G401 (cell line): Measurements from ENCODE around the gene LCE3B. TPM values are rescaled to one million over a fixed set of nuclear protein-coding genes. Genes with fewer than 3 reads are reported as not detected.
"Not testable (repeated sequence)": the region's sequence is repeated elsewhere in the genome, so short reads cannot be mapped to it uniquely, and the experiment has no call there.

Experiments used
- DNase-seq: peaks from one replicate; pipeline ENCODE4 v3.0.0-alpha.2; 2015; ENCODE audit warnings: low spot score
- in situ Hi-C: cut with HindIII; loops from 2 replicates; pipeline ENCODE4 v1.10.0; 2016; ENCODE audit warnings: low sequenced_read_pairs, mixed read lengths
- total RNA-seq: library from RNA; depleted of rRNA; stranded (reverse); fragments of >200 nt; shearing (Covaris generic); gene quantifications from 2 replicates; pipeline ENCODE4 v1.2.3, GENCODE V29; 2014; rRNA removed

LCE3B gene
- total RNA-seq: not detected in 2 replicates

- DNase-seq: no peak
These were observed at the start of gene LCE3B for GRCh38 chr1:152613511-152613910. Gene LCE3B (plus strand): TSS chr1:152613811. CDS start chr1:152613811, 0 bp downstream.

GRCh38 chr1:152565115-152565514, 48.5 kb upstream of the LCE3B start:
- no peak for DNase-seq
- in situ Hi-C loops: no loop called here

More at GRCh38 chr1:152613511-152613910, at the start of gene LCE3B:
- in situ Hi-C loops: no loop called here

- in situ Hi-C loops: no loop called here
- no peak for DNase-seq
These were observed 47.9 kb upstream of the LCE3B start for GRCh38 chr1:152565535-152566215.

GRCh38 chr1:152566681-152567080, 46.9 kb upstream of the LCE3B start, which contains the start of gene LCE3E:
Gene LCE3E (minus strand): TSS chr1:152566780. CDS start chr1:152566208, 572 bp downstream.
- in situ Hi-C loops: no loop called here
- no peak for DNase-seq

- DNase-seq: no peak
- in situ Hi-C loops: no loop called here
These were observed 36.4 kb upstream of the LCE3B start for GRCh38 chr1:152577168-152577567.

- in situ Hi-C loops: not testable (repeated sequence)
These were observed 34.1 kb upstream of the LCE3B start for GRCh38 chr1:152579526-152579925.

GRCh38 chr1:152580433-152580832, 33.2 kb upstream of the LCE3B start, which contains the start of gene LCE3D:
Gene LCE3D (minus strand): TSS chr1:152580516. CDS start chr1:152579936, 580 bp downstream.
- no peak for DNase-seq
- in situ Hi-C loops: no loop called here

More at GRCh38 chr1:152579526-152579925, 34.1 kb upstream of the LCE3B start:
- DNase-seq: not testable (repeated sequence)

GRCh38 chr1:152582647-152583046, 31.0 kb upstream of the LCE3B start:
- DNase-seq: no peak
- in situ Hi-C loops: no loop called here

- no peak for DNase-seq
- in situ Hi-C loops: no loop called here
These were observed 28.0 kb upstream of the LCE3B start for GRCh38 chr1:152585586-152585985.

GRCh38 chr1:152596986-152597385, 16.6 kb upstream of the LCE3B start:
- no peak for DNase-seq
- in situ Hi-C loops: no loop called here

GRCh38 chr1:152599934-152600333, 13.7 kb upstream of the LCE3B start, which contains the start of gene LCE3C:
Gene LCE3C (plus strand): TSS chr1:152600234. CDS start chr1:152600732, 498 bp downstream.
- DNase-seq: no peak
- in situ Hi-C loops: no loop called here

GRCh38 chr1:152621993-152622392, 8.4 kb downstream of the LCE3B start:
- no peak for DNase-seq
- in situ Hi-C loops: no loop called here

- no peak for DNase-seq
- in situ Hi-C loops: no loop called here
These were observed 9.2 kb downstream of the LCE3B start, which contains the start of gene LCE3A for GRCh38 chr1:152622803-152623202. Gene LCE3A (minus strand): TSS chr1:152623103. CDS start chr1:152623103, 0 bp downstream.

- no peak for DNase-seq
- in situ Hi-C loops: no loop called here
These were observed 9.7 kb downstream of the LCE3B start for GRCh38 chr1:152623203-152623844.

- DNase-seq: no peak
- in situ Hi-C loops: no loop called here
These were observed 13.1 kb downstream of the LCE3B start for GRCh38 chr1:152626744-152627143.

- in situ Hi-C loops: no loop called here
These were observed 17.0 kb downstream of the LCE3B start for GRCh38 chr1:152630596-152630995.

GRCh38 chr1:152640351-152640750, 26.7 kb downstream of the LCE3B start:
- DNase-seq: no peak
- in situ Hi-C loops: no loop called here

More at GRCh38 chr1:152630596-152630995, 17.0 kb downstream of the LCE3B start:
- no peak for DNase-seq

- in situ Hi-C loops: no loop called here
- no peak for DNase-seq
These were observed 30.3 kb downstream of the LCE3B start for GRCh38 chr1:152643945-152644344.

- DNase-seq: no peak
- in situ Hi-C loops: no loop called here
These were observed 31.5 kb downstream of the LCE3B start for GRCh38 chr1:152645146-152645545.

- in situ Hi-C loops: no loop called here
- no peak for DNase-seq
These were observed 33.0 kb downstream of the LCE3B start for GRCh38 chr1:152646656-152647055.
